Fibroblast of pulmonary artery (primary cell): ENCODE measurements around the gene ANKAR.

Source experiments
- DNase-seq: peaks from one replicate; pipeline ENCODE4 v3.0.0-alpha.2; 2010; ENCODE audit warnings: low read depth
- H3K4me3 ChIP-seq: replicated peaks from 2 replicates; pipeline ENCODE4 v1.5.1; 2011; ENCODE audit warnings: low read depth, mild to moderate bottlenecking, control low read depth, low read length, moderate library complexity
- TF ChIP-seq, protein P1 (sequence below): IDR thresholded peaks from 2 replicates; pipeline ENCODE4 v1.5.1; 2011; ENCODE audit warnings: mild to moderate bottlenecking, control low read depth, low read length, inconsistent platforms; ENCODE audit errors: missing control alignments

ANKAR gene, protein sequence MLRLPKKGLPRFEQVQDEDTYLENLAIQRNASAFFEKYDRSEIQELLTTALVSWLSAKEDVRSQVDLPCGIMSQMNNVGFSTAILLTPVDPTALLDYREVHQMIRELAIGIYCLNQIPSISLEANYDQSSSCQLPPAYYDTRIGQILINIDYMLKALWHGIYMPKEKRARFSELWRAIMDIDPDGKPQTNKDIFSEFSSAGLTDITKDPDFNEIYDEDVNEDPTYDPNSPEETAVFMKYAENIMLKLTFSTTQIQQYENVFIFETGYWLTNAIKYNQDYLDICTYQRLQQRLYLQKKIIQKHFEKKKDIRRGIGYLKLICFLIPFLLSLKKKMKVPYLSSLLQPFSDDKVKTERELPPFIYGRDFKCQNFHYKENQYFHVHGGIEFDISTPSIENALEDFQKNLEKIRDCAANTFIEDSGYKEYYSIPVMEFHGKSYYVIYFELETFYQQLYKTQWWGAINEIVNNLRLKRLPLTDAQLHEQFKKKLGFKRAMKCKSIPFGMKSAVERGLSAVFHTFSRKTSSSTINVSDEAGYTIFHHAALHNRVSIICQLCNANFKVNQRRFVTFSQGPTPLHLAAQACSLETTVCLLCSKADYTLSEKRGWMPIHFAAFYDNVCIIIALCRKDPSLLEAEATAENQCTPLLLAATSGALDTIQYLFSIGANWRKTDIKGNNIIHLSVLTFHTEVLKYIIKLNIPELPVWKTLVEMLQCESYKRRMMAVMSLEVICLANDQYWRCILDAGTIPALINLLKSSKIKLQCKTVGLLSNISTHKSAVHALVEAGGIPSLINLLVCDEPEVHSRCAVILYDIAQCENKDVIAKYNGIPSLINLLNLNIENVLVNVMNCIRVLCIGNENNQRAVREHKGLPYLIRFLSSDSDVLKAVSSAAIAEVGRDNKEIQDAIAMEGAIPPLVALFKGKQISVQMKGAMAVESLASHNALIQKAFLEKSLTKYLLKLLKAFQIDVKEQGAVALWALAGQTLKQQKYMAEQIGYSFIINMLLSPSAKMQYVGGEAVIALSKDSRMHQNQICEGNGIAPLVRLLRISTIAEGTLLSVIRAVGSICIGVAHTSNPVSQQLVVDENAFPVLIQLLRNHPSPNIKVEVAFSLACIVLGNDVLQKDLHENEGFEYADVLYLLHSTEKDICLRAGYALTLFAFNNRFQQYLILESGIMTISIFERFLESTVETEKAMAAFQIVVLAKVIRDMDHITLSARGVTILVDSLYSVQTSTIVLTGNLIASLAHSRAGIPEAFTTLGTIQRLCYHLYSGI (N-terminal part only)

DNA sequence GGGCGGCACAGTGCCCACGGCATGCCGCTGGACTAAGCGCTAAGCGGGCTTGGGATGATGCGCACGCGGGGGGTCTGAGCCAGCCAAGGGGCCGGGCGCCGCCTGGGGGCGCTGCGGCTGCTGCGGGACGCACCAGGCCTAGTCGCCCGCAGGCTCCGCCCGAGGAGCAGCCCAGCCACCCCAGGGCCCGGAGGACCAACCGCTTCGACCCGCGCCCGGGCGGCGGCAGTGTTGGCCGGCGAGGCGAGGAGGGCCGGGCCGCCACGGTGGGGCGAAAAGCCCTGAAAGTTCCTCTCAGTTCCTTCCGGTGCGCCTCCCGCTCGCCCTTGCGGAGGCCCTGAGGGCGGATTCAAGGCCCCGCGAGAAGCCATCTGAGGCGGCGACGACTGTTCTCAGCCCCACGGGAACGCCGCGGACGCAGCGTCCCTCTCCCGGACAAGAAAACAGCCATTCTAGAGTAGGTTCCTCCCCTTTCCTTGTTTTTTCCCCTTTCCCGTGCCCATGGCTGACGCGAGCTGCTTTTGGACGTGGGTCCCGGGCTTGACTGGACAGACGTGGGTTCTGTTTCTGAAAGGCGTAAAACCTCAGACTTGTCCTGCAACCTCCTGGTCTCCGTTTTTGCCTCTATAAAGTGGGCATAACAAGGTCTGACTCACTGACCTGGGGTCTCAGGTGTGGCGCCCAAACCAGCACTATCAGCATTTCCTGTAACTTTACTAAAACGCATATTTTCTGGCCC lies at the start of gene ANKAR:
TSS of gene ANKAR (plus strand) at position 297 of the 739 bp plus-strand sequence. CDS start 1,821 bp downstream, outside the sequence.
- peak; percentile 93 for DNase-seq
- TF ChIP-seq, protein P1, sequence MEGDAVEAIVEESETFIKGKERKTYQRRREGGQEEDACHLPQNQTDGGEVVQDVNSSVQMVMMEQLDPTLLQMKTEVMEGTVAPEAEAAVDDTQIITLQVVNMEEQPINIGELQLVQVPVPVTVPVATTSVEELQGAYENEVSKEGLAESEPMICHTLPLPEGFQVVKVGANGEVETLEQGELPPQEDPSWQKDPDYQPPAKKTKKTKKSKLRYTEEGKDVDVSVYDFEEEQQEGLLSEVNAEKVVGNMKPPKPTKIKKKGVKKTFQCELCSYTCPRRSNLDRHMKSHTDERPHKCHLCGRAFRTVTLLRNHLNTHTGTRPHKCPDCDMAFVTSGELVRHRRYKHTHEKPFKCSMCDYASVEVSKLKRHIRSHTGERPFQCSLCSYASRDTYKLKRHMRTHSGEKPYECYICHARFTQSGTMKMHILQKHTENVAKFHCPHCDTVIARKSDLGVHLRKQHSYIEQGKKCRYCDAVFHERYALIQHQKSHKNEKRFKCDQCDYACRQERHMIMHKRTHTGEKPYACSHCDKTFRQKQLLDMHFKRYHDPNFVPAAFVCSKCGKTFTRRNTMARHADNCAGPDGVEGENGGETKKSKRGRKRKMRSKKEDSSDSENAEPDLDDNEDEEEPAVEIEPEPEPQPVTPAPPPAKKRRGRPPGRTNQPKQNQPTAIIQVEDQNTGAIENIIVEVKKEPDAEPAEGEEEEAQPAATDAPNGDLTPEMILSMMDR, result peak; percentile 48
- peak within 1 kb of the TSS; percentile 74 for H3K4me3 ChIP-seq

DNA sequence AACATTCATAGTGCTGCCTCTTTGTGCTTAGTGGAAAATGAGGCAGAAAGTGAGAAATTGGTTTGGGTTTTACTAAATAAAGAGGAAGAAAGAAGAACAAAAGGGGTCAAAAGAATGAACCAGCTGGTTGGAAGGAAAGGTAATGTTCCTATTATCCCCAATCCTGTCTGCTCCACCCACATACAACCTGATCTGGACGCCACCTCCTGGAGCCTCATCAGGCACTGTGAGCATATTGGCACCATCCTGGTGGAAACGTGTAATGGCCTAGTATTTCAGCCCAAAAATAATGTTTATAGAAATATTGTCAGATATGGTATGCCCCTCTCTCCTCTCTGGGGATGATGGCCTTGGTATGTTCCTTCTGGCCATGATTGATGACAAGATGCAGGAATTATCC lies 48.8 kb upstream of the ANKAR start:
- TF ChIP-seq, protein P1, result no peak
- no peak for DNase-seq
- H3K4me3 ChIP-seq, result no peak overlapping the region

DNA sequence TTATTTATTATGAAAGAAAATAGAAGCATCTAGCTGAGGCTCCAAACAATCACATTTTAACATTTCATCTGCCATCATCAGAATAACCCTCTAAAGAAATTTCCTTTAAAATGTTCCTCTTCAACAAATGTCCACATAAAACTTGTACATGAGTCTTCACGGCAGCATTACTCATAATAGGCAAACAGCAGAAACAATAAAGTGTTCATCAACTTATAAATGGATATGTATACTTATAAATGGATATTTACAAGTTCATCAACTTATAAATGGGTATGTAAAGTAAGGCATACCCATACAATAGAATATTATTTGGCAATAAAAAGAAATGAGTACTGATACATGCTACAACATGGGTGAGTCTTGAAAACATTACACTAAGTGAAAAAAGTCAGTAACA lies 46.7 kb upstream of the ANKAR start:
- H3K4me3 ChIP-seq, result no peak overlapping the region
- DNase-seq, result no peak
- TF ChIP-seq, protein P1, result no peak

DNA sequence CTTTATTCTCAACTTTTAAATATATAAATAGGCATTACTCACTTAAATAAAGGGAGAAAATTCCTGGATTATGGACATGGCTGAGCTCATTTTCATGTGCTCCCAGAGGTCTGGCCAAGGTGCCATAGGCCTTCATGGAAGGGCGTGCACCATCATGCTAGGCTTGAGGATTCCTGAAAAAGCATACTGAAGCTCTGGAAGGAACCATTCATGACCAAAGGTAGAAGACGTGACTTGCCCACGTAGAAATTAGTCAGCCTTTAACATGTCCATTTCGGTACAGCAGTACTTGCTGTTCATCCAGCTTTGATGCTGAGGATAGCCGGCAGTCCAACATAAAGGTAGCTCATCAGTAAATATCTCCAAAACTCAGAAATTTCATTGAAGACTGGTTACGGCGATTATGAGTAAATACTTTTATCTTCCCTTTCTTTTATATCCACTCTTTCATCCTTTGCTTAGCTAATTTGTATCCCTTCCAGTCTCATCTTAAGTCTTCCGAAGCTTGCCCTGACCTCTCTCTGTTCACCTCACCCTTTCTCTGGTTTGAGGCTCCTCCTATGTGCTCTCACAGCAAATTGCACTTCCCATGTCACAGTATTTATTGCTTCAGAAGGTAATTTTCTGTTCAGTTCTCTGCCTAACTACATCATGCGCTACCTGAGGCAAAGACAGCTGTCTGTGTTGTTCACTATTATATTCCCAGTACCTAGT lies 45.5 kb upstream of the ANKAR start:
- H3K4me3 ChIP-seq, result no peak overlapping the region
- TF ChIP-seq, protein P1, result no peak
- DNase-seq, result peak; percentile 40

DNA sequence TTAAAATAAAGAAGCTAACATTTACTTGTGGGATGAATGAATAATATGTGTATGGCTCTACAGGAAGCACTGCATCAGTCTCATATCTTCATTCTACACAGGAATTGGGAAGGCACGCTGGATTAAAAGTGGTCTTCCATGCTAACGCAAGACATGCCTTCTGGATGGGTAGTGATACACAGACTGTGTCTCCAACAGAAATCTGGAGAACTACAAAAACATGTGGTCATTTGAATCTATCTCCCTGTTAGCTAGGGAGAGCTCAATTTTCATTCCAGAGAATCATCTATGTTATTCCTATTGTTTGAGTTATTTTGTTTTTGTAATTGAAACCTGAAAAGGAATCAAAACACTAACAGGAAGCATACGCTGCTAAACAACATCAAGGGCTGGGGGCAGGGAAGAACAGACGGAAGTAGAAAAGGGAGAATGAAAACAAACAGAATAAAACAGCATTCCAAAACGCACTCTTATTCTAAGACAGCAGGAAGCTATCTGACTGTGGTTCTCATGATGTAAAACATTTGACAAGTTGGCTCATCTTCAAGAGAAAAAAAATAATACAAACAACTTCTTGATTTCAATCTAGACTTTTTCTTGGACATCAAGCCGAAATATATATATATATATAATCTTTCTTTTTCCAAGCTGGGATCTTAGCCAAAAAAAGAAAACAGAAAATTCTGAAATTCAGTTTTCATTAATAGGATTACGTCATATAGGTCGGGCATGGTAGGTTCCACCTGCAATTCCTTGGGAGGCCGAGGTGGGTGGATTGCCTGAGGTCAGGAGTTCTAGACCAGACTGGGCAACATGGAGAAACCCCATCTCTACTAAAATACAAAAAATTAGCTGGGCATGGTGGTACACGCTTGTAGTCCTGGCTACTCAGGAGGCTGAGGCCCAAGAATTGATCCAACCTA lies 44.7 kb upstream of the ANKAR start:
- TF ChIP-seq, protein P1, result no peak
- H3K4me3 ChIP-seq, result no peak overlapping the region
- peak; percentile 81 for DNase-seq
